Femur (tissue), 1 donor: Measurements from ENCODE around the gene ATOH8.

Experiments
- DNase-seq: peaks from one replicate; pipeline ENCODE4 v3.0.0-alpha.2; 2017

The ATOH8 gene

GRCh38 chr2:85790499-85791188, 36.9 kb downstream of the ATOH8 start:
- peak; percentile 26 for DNase-seq

DNA sequence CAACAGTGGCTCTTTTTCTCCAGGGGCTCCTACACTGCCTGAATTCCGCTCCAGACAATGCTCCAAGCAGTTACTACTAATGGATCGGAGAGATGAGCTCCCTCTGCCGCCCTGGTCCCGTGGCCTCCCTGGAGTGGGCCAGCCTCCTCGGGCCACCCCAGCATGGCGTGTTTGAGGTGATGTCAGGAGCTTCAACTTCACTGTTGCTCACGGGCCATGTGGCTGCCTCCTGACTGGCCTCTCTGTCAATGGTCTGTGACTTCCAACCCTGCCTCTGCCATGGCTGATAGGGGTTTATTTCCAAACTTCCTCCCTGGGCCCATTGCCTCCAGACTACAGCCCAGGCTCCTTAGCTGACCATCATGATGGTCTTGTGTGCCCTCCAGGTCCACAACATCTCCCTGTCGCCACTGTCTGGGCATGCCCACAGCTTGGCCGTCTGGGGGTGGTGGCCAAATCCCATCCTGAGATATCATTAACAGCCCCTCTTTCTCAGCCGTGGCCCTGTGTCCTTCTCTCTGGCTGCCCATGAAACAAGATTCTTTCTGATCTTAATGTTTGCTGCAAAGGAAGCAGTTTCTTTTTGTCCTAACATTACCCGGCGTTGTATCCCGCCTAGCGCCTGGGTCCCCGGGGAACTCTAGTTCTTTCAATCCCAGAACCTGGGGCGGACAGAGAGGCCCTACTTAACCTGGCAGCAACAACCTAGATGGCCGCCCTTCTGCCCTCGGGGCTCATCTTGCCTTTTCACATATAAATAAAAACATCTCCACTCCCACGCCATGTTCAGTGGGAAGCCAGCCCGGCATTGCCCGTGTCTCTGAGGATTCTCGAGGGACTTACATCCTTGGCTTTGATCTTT, 38.1 kb downstream of the ATOH8 start:
- peak; percentile 24 for DNase-seq

- peak; percentile 67 for DNase-seq
Measured at GRCh38 chr2:85792783-85793441, 39.1 kb downstream of the ATOH8 start.

GRCh38 chr2:85793584-85793983, 39.8 kb downstream of the ATOH8 start:
- no peak for DNase-seq

GRCh38 chr2:85794038-85794441, 40.2 kb downstream of the ATOH8 start:
- DNase-seq = no peak

GRCh38 chr2:85794491-85795121, 40.8 kb downstream of the ATOH8 start:
- peak; percentile 77 for DNase-seq

- no peak for DNase-seq
Measured at GRCh38 chr2:85795331-85796045, 41.7 kb downstream of the ATOH8 start.

DNA sequence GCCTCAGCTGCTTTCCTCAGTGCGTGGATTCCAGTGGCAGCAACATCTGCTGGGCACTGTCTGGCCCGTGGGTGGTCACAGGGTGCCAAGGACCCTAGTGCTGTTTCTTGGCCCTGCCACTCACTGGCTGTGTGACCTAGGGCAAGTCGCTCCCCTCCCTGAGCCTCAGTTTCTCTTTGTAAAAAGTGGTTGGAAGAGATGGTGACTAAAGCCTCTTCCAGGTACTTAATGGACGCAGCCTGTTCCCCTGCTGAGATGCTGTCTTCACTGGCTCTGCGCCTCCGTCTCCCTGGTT, 42.2 kb downstream of the ATOH8 start:
- peak; percentile 21 for DNase-seq

- DNase-seq = peak; percentile 71
Measured at GRCh38 chr2:85796341-85797262, 42.8 kb downstream of the ATOH8 start.

DNA sequence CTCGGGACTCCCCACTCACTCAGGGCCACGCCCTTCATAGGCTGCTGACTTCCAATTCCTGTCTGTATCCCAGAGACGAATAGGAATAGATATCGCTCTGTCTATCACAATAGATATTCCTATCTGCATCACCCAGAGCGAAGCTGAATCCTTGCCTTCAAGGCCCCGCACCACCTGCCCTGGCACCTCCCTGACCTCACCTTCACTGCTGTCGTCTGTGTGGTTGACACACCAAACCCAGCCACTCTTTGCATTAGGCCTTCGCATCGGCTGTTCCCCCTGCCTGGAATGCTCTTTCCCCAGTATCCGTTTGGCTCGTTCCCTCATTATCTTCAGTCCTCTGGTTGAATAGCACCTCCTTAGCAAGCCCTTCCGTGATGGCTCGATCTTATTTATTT, 43.5 kb downstream of the ATOH8 start:
- no peak for DNase-seq

- no peak for DNase-seq
Measured at GRCh38 chr2:85797921-85798320, 44.1 kb downstream of the ATOH8 start.

- no peak for DNase-seq
Measured at GRCh38 chr2:85799215-85799956, 45.6 kb downstream of the ATOH8 start.

GRCh38 chr2:85800586-85800985, 46.8 kb downstream of the ATOH8 start:
- peak; percentile 17 for DNase-seq

GRCh38 chr2:85801871-85802270, 48.1 kb downstream of the ATOH8 start:
- peak; percentile 3 for DNase-seq

DNA sequence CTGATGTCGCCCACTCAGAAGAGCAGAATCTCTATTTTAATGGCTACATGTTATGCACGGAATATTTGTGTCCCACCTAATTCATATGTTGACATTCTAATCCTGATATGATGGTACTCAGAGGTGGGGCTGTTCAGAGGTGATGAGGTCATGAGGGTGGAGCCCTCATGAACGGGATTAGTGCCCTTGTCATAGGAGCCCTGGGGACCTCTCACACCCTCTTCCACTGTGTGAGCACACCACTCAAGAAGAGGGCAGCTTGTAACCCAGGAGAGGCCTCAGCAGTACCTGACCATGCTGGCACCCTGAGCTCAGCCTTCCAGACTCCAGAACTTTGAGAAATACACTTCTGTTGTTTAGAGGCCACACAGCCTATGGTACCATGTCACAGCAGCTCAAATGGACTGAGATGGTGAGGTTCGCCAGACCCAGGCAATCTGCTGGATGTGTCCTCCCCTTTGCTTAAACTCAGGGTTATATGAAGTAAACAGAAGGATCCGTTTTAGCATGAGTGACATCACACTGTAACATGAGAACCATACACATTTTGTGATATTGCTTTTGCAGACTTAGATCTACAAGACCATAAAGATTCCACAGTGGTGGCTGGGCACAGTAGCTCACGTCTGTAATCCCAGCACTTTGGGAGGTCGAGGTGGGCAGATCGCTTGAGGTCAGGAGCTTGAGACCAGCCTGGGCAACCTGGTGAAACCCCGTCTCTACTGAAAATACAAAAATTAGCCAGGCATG, 48.7 kb downstream of the ATOH8 start:
- DNase-seq = peak; percentile 6

DNA sequence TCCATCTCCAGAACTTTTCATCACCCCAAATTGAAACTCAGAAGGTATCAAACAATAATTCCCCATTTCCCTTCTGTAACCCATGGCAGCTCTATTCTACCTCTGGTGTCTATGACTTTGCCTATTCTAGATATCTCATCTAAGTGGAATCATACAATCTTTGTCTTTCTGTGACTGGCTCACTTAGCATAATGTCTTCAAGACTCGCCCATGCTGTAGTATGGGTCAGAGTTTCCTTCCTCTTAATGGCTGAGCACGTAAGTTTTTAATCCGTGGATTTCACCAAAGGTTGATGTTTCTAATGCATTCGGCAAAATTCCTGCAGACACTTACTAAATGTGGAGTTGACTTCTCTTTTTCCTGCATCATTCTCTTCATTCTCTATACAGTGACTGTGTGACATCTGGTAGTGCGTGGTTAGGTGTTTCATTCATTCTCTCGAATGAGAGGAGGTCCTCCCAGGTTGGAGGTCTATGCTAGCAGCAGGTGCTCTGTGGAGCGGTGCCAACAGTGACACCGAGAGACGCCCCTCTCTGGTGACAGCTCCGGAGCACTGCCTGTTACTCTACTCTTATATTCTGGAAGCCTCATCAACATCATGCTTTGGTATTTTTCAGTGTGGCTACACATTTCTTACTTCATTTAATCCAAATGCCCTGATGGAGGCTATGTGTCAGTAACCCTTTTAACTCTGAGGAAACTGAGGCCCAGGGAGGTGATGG, 50.1 kb downstream of the ATOH8 start:
- peak; percentile 18 for DNase-seq

DNA sequence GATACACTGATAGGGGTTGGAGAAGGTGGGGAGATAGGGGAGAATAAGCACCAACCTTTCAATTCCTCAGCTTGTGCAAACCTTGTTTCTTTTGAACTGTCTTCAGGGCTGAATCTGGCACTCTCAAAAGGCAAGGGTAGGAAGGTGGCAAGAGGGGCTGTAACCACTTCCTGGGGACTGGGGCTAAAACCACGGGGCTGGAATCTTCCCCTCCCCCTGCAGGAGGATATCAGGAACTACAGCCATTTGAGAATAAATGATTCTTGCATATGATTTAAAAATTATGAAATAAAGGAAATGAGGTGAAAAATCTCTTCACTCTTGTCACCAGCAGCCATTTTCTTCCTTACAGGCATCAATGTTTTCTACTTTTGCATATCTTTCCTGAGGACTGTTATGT, 50.8 kb downstream of the ATOH8 start:
- peak; percentile 19 for DNase-seq

DNA sequence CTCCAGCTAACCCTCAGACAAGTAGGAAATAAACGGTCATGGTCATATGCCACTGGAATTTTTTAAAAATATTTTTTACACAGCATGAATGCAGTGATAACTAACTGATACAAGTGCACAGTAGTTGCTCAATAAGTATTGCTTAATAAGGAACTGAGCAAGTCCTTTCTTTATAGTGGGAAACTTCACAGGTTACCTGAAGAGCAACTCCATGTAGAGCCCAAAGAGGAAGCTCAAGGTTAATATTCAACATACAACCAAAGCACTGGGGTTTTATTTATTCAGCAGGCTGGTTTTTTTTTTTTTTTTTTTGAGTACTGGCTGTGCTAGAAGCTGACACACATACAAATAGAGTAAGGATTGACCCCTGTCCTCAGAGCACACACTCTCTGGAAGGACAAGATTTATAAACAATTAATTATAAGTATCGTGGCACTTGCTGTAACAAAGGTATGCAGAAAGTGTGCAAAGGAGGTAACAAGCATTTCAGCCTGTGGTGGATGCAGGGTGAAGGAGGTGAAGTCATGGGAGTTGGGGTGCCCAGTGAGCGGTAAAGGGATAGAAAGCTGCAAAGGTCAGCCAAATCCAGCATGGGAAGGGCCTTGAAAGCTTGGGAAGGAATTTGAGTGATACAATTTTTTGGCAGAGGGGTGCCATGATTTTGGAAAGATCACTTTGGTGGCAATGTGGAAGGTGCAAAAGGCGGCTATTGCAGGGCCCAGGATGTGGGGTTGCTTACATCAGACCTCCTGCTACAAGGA, 52.7 kb downstream of the ATOH8 start:
- peak; percentile 1 for DNase-seq

- peak; percentile 10 for DNase-seq
Measured at GRCh38 chr2:85807756-85808155, 54.0 kb downstream of the ATOH8 start.
